NCI-H2227 treated with DMSO at 0.1 percent for 48 hours (cell line): ENCODE results near the gene FOXB2.
A peak's percentile ranks its signal among the peaks of the same experiment; 100 is the strongest.
"Not testable (repeated sequence)": the region's sequence is repeated elsewhere in the genome, so short reads cannot be mapped to it uniquely, and the experiment has no call there.

Experiments used
- DNase-seq: peaks from one replicate; lab custom pipeline; 2025; lab: John Stamatoyannopoulos, UW

The FOXB2 gene

GRCh38 chr9:77019236-77019925 is at the start of gene FOXB2:
Gene FOXB2, plus strand, starts transcription at chr9:77019655. Its CDS starts 0 bp downstream, at chr9:77019655.
- DNase-seq = no peak

DNA sequence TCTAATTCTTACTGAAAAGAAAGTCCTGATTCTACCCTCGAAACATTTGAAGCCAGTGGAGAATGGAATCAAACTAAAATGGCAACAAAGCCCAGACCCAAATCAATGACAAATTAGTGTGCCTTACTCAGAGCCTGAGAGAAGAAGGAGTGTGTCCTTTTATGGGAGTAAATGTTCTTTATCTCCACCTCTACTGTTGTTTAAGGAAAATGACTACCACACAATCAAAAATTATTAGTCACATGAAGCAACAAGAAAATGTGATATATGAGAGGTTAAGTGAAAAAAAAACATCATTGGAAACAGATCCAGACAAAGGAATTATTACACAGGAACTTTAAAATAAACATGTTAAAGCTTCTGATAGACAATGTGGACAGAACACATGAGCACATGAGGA is 49.7 kb upstream of the FOXB2 start:
- DNase-seq = no peak

GRCh38 chr9:76978831-76979230 is 40.6 kb upstream of the FOXB2 start:
- DNase-seq = not testable (repeated sequence)

- no peak for DNase-seq
Measured at GRCh38 chr9:76980566-76980965, 38.9 kb upstream of the FOXB2 start.

- no peak for DNase-seq
Measured at GRCh38 chr9:76984486-76984885, 35.0 kb upstream of the FOXB2 start.

DNA sequence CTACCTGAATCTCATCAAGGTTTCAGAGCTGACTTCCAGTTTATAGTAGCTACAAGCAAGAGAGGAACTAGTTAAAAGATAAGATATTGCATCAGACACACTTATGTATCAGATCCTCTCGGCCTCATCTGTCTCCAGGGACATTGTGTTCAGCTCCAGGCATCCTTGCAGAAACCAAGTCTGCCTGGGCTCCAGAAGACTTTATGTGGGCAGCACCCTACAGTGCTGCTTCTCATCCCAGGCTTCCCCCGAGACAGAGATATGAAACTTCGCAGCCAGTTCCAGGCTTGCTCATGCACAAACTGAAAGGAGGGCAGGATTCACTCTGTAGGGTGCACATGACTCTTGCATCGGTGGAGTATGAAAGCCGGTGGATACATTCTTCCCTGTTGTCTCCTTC is 33.9 kb upstream of the FOXB2 start:
- DNase-seq = no peak

GRCh38 chr9:76987594-76988200 is 31.8 kb upstream of the FOXB2 start:
- DNase-seq = no peak

- no peak for DNase-seq
Measured at GRCh38 chr9:76988941-76989340, 30.5 kb upstream of the FOXB2 start.

DNA sequence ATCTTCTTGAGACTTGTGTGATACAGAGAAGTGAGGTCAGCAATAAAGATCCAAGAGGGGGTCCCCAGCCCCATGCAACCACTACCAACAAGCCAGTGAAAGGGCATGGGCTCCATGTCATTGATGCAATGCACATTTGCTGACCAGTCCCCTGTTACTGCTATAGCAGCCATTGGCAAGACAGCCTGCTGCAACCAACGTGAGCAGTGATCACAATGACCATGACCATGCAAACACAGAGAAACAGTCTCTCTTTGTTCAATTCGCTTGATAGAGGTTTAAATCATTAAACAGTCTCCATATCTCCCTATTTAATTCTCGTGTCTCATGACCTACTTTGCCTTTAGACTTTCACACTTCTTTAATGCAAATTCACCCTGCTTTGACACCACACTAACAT is 30.0 kb upstream of the FOXB2 start:
- DNase-seq = no peak

DNA sequence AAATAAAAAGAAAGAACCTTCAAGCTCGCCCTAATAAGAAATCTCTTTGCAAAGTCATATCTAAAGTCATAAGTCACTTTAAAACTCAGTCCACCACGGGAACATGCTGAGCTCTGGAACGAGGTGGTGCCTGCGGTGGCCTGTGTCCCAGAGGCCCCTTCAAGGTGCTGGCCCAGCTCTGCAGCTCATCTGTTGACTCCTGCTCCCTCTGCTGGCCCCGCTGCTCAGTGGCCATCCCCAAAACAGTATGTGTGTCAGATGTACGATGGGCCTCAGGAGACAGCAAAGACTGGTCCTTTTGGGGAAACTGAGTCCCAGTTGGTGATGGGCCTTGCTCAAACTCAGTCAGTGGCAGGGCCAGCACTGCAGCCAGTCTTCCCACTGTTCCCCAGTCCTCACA is 22.8 kb upstream of the FOXB2 start:
- DNase-seq = no peak

GRCh38 chr9:76999261-76999660 is 20.2 kb upstream of the FOXB2 start:
- DNase-seq = no peak

GRCh38 chr9:77000330-77000729 is 19.1 kb upstream of the FOXB2 start:
- no peak for DNase-seq

DNA sequence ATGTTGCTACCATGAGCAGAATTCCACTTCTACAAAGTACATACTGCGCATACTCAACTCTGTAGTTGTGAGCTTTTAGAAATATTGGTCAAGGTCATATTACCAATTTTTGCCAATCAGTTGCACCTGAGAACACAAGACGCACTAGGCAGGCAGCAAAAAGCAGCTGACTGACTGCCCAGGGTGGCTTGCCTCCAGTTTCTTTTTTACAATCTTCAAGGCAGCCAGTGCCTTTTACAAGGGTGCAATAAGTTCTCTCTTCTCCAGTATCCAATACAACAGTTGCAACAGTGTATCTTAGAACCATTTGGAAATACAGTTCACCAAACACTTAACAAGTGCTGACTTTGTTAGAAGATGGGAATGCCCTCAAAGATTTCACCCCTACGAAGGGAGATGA is 16.1 kb upstream of the FOXB2 start:
- DNase-seq = no peak

GRCh38 chr9:77005216-77005615 is 14.2 kb upstream of the FOXB2 start:
- DNase-seq = no peak

DNA sequence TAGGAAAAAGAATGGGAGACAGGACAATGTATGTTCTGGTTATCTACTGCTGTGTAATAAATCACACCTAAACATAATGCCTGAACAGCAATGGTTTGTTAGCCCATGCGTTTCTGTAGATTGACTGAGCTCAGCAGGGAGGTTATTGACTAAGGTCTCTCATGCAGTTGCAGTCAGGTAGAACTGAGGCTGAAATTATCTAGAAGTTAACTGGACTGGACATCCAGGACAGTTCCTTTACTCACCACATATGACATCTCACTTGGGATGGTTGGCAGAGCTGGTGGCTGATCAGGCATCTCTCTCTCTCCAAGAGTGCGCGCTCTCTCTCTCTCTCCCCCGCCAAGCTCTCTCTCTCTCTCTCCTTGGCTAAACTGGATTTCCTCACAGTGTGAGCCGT is 8.9 kb upstream of the FOXB2 start:
- DNase-seq = no peak

GRCh38 chr9:77011973-77012821 is 7.3 kb upstream of the FOXB2 start:
- peak; percentile 36 for DNase-seq

DNA sequence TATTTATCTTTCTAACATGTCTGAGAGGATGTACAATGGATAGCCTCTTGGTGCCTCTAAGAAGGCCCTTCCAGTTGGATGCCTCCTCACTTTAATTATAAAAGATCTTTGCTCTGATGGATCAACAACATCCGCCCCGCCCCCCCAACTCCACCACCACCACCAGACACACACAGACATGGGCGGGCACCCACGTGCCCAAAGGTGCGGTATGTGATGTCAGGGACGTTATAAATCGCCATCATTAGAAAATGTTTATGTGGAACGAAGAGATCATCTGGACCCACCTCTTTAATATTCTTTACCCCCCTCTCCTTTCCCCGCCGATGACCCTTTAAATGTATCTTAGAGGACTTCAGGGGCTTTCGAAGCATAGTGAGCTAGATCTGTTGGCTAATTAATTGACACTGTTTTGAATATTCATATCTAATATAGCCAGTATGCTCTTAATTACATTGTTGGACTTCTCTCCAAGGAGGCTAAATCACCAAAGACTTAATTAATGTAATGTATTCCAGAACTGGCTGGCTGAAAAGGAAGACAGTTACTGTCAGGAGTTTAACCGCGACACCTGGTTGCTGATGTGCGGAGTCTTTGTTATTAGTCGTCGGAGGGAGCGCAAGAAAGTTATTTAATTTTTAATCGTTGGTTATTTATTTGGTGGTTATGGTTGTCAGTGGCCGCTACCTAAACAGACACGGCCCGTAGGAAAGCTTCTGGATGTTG is 6.1 kb upstream of the FOXB2 start:
- no peak for DNase-seq

- no peak for DNase-seq
Measured at GRCh38 chr9:77013932-77014596, 5.4 kb upstream of the FOXB2 start.

- no peak for DNase-seq
Measured at GRCh38 chr9:77014597-77015263, 4.7 kb upstream of the FOXB2 start.

GRCh38 chr9:77015327-77016048 is 4.0 kb upstream of the FOXB2 start:
- no peak for DNase-seq

DNA sequence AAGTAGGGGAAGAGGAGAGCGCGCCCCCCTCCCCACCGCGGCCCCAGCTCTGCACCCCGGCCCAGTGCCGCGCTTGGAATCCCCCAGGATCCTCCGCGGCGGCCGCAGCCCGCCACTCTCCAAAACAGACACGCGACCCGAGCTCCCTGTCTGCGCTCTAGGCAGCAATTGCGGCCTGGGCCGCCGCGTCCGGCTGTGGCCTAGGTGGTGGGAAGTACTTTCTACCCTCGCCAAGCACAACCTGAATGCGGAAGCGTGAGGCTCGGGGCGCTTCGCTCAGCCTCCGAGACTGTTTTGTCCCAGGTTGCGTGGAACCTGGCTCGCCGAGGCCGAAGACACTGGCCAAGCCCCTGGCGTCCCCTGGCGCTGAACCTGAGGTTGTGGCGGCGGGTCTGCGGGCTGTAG is 3.3 kb upstream of the FOXB2 start:
- DNase-seq = no peak
